ENCODE results near the gene GNPTG.

The GNPTG gene

DNA sequence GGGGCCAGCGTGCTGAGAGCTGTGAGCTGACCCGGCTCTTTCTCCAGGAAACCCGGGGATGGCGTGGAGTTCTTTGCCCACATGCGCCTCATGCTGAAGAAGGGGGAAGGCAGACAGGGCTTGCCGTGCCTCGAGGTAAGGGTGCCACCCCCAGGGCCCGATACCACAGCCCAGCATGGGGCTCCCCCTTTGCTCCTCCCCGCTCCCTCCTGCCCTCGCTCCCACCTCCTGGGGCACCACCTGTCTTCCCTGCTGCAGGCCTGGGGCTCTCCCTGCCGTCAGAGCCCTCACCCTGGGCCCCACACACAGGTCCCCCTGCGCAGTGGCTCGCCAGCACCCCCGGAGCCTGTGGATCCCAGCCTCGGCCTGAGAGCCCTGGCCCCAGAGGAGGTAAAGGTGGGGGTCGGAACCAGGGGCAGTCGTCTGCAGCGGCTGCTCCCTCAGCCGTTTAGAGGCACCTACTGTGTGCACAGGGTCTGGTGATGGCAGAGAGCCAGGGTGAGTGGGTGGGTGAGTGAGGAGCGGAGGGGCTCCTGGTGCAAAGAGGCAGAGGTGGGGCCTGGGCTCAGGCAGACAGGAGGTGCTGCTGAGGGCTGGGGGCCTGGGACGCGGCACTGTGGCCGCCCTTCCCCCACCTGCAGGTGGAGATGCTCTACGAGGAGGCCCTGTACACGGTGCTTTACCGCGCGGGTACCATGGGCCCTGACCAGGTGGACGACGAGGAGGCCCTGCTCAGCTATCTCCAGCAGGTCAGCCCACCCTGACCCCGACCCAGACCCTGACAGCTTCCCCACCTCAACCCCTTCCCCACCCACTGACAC lies 12.7 kb upstream of the GNPTG start:
- Histone ChIP-seq H3K4me1 (ENCODE audit: control insufficient read depth, insufficient read depth, low read length) (peaks cover 19% of the 10 kb centered on the region), H3K9me3 (ENCODE audit: control insufficient read depth, low read length) (no peaks in the 10 kb centered on the region), H3K9ac (ENCODE audit: low read length) (no peak overlapping the region), H3K36me3 (ENCODE audit: control insufficient read depth, insufficient read depth, low read length) (no peaks in the 10 kb centered on the region), H3K27me3 (ENCODE audit: control insufficient read depth, insufficient read depth, low read length) (peaks cover 22% of the 10 kb centered on the region), H3K4me3 (ENCODE audit: low read length) (no peak overlapping the region)

GRCh38 chr16:1340730-1341494 lies 10.8 kb upstream of the GNPTG start:
- no peaks in the 10 kb centered on the region for H3K36me3 ChIP-seq (ENCODE audit: control insufficient read depth, insufficient read depth, low read length)
- H3K4me3 ChIP-seq (ENCODE audit: low read length), result no peak overlapping the region
- H3K27me3 ChIP-seq (ENCODE audit: control insufficient read depth, insufficient read depth, low read length), result peaks cover 4% of the 10 kb centered on the region
- H3K9me3 ChIP-seq (ENCODE audit: control insufficient read depth, low read length), result no peaks in the 10 kb centered on the region
- no peak overlapping the region for H3K9ac ChIP-seq (ENCODE audit: low read length)
- peaks cover 19% of the 10 kb centered on the region for H3K4me1 ChIP-seq (ENCODE audit: control insufficient read depth, insufficient read depth, low read length)

- Histone ChIP-seq H3K27me3 (ENCODE audit: control insufficient read depth, insufficient read depth, low read length) (no peaks in the 10 kb centered on the region), H3K9me3 (ENCODE audit: control insufficient read depth, low read length) (no peaks in the 10 kb centered on the region), H3K4me3 (ENCODE audit: low read length) (no peak overlapping the region), H3K36me3 (ENCODE audit: control insufficient read depth, insufficient read depth, low read length) (no peaks in the 10 kb centered on the region), H3K9ac (ENCODE audit: low read length) (no peak overlapping the region), H3K4me1 (ENCODE audit: control insufficient read depth, insufficient read depth, low read length) (peaks cover 19% of the 10 kb centered on the region)
Observed at GRCh38 chr16:1341495-1342420, 10.0 kb upstream of the GNPTG start.

DNA sequence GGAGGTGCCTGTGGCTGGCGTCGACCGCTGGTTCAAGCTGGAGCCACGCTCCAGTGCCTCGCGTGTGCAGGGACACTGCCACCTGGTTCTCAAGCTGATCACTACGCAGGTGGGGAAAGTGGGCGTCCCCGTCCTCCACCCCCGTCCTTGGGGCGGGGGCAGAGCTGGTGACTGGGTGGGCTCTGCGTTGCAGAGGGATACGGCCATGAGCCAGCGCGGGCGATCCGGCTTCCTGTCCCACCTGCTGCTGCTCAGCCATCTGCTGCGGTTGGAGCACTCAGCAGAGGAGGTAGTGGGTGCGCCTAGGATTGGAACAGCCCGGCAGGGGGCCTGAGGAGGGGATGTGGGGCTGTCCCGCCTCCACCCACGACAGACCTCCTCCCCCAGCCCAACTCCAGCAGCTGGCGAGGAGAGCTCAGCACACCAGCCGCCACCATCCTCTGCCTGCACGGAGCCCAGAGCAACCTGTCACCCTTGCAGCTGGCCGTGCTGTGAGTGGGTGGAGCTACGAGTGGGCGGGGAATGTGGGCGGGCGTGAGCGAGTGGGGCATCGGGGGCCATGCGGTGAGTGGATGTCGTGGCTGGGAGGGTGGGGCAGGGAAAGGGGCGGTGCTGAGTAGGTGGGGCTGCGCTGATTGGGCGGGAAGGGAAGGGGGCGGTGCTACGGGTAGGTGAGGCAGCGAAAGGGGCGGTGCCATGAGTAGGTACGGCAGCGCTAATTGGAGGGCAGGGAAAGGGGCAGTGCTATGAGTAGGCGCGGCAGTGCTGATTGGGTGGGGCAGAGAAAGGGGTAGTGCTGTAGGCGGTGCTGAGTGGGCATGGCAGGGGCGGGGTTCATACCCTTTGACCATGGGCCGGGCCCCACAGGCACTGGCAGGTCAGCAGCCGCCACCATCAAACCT lies 9.0 kb upstream of the GNPTG start:
- Histone ChIP-seq H3K9ac (ENCODE audit: low read length) (no peak overlapping the region), H3K9me3 (ENCODE audit: control insufficient read depth, low read length) (no peaks in the 10 kb centered on the region), H3K27me3 (ENCODE audit: control insufficient read depth, insufficient read depth, low read length) (no peaks in the 10 kb centered on the region), H3K4me1 (ENCODE audit: control insufficient read depth, insufficient read depth, low read length) (peaks cover 17% of the 10 kb centered on the region), H3K36me3 (ENCODE audit: control insufficient read depth, insufficient read depth, low read length) (no peaks in the 10 kb centered on the region), H3K4me3 (ENCODE audit: low read length) (no peak overlapping the region)

- H3K9me3 ChIP-seq (ENCODE audit: control insufficient read depth, low read length), result no peaks in the 10 kb centered on the region
- H3K4me1 ChIP-seq (ENCODE audit: control insufficient read depth, insufficient read depth, low read length), result peaks cover 15% of the 10 kb centered on the region
- H3K36me3 ChIP-seq (ENCODE audit: control insufficient read depth, insufficient read depth, low read length), result no peaks in the 10 kb centered on the region
- no peak overlapping the region for H3K4me3 ChIP-seq (ENCODE audit: low read length)
- H3K9ac ChIP-seq (ENCODE audit: low read length), result no peak overlapping the region
- H3K27me3 ChIP-seq (ENCODE audit: control insufficient read depth, insufficient read depth, low read length), result no peaks in the 10 kb centered on the region
Observed at GRCh38 chr16:1343428-1344242, 8.1 kb upstream of the GNPTG start.

DNA sequence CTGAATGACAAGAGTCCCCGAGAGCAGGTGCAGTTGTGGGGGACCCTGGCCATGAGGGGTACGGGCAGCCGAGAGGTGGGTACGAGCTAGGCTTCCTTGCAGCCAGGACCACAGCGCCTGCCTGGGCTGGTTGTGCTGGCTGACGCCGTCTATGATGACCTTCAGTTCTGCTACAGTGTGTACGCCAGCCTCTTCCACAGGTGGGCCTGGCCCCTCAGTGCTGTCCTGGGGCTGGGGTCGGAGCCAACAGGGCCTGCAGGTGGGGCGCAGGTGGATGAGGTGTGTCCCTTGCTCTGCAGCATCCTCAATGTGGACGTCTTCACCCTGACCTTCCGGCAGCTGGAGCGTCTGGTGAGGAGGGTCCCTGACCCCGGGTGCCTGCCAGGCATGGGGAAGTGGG lies 7.2 kb upstream of the GNPTG start:
- H3K9me3 ChIP-seq (ENCODE audit: control insufficient read depth, low read length), result no peaks in the 10 kb centered on the region
- H3K9ac ChIP-seq (ENCODE audit: low read length), result no peak overlapping the region
- H3K4me1 ChIP-seq (ENCODE audit: control insufficient read depth, insufficient read depth, low read length), result peaks cover 15% of the 10 kb centered on the region
- no peaks in the 10 kb centered on the region for H3K36me3 ChIP-seq (ENCODE audit: control insufficient read depth, insufficient read depth, low read length)
- H3K4me3 ChIP-seq (ENCODE audit: low read length), result no peak overlapping the region
- no peaks in the 10 kb centered on the region for H3K27me3 ChIP-seq (ENCODE audit: control insufficient read depth, insufficient read depth, low read length)

GRCh38 chr16:1345087-1345486 lies 6.6 kb upstream of the GNPTG start:
- H3K4me3 ChIP-seq (ENCODE audit: low read length), result no peak overlapping the region
- no peaks in the 10 kb centered on the region for H3K9me3 ChIP-seq (ENCODE audit: control insufficient read depth, low read length)
- no peaks in the 10 kb centered on the region for H3K36me3 ChIP-seq (ENCODE audit: control insufficient read depth, insufficient read depth, low read length)
- H3K4me1 ChIP-seq (ENCODE audit: control insufficient read depth, insufficient read depth, low read length), result peaks cover 15% of the 10 kb centered on the region
- no peak overlapping the region for H3K9ac ChIP-seq (ENCODE audit: low read length)
- H3K27me3 ChIP-seq (ENCODE audit: control insufficient read depth, insufficient read depth, low read length), result no peaks in the 10 kb centered on the region

DNA sequence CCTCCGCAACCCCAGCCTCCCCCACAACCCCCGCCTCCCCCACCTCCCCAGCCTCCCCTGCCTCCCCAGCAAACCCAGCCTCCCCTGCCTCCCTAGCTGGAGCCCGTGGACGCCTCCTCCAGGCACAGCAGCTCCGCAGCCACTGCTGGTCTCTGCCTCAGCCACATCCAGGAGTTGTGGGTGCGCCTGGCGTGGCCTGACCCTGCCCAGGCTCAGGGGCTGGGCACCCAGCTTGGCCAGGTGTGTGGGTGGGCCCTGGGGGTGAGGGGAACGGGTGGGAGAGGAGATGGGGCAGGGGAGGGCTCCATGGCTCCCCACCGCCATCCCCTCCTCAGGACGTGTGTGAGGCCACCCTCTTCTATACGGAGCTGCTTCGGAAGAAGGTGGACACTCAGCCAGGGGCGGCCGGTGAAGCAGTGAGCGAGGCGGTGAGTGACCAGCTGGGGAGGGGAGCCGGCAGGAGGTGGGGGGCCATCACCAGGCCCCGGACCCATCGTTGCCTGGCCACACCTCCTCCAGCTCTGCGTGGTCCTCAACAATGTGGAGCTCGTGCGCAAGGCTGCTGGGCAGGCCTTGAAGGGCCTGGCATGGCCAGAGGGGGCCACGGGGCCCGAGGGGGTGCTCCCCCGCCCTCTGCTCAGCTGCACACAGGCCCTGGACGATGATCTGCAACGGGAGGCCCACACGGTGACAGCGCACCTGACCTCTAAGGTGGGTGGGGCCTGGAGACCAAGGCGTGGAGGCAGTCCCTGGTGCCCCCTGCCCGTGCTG lies 5.9 kb upstream of the GNPTG start:
- H3K27me3 ChIP-seq (ENCODE audit: control insufficient read depth, insufficient read depth, low read length), result no peaks in the 10 kb centered on the region
- H3K9ac ChIP-seq (ENCODE audit: low read length), result no peak overlapping the region
- H3K36me3 ChIP-seq (ENCODE audit: control insufficient read depth, insufficient read depth, low read length), result no peaks in the 10 kb centered on the region
- no peaks in the 10 kb centered on the region for H3K9me3 ChIP-seq (ENCODE audit: control insufficient read depth, low read length)
- peaks cover 22% of the 10 kb centered on the region for H3K4me1 ChIP-seq (ENCODE audit: control insufficient read depth, insufficient read depth, low read length)
- no peak overlapping the region for H3K4me3 ChIP-seq (ENCODE audit: low read length)

GRCh38 chr16:1346422-1347285 lies 5.1 kb upstream of the GNPTG start:
- Histone ChIP-seq H3K9me3 (ENCODE audit: control insufficient read depth, low read length) (no peaks in the 10 kb centered on the region), H3K4me3 (ENCODE audit: low read length) (no peak overlapping the region)

More at GRCh38 chr16:1346422-1347285, 5.1 kb upstream of the GNPTG start:
- Histone ChIP-seq H3K9ac (ENCODE audit: low read length) (no peak overlapping the region), H3K4me1 (ENCODE audit: control insufficient read depth, insufficient read depth, low read length) (peaks cover 26% of the 10 kb centered on the region), H3K36me3 (ENCODE audit: control insufficient read depth, insufficient read depth, low read length) (no peaks in the 10 kb centered on the region), H3K27me3 (ENCODE audit: control insufficient read depth, insufficient read depth, low read length) (no peaks in the 10 kb centered on the region)
